ENCODE results near the gene PITPNM3. TPM values are rescaled to one million over a fixed set of nuclear protein-coding genes. Genes with fewer than 3 reads are reported as not detected.

PITPNM3 gene
- total RNA-seq, 1 experiment from 2014 or later = 4.2 TPM

GRCh38 chr17:6429266-6429665 is 127.1 kb downstream of the PITPNM3 start:
- Histone ChIP-seq H3K79me2 (ENCODE audit: insufficient read depth, low read length) (no peaks in the 10 kb centered on the region), H2AFZ (ENCODE audit: low read depth, low read length, poor library complexity, severe bottlenecking) (no peak overlapping the region), H3K9me3 (ENCODE audit: control insufficient read depth in 1 of 2, insufficient read depth in 1 of 2, low read depth in 1 of 2, low read length in 2 of 2) (peaks cover 3 to 5% of the 10 kb centered on the region in 2 experiments; a peak in 2 of 4 replicates), H3K27me3 (ENCODE audit: insufficient read depth, low read length) (no peaks in the 10 kb centered on the region), H3K27ac (ENCODE audit: low read depth, low read length) (no peak overlapping the region), H3K9ac (ENCODE audit: low read length) (no peak overlapping the region), H4K20me1 (ENCODE audit: insufficient read depth) (no peaks in the 10 kb centered on the region), H3K36me3 (ENCODE audit: control insufficient read depth in 1 of 2, insufficient read depth in 2 of 2, low read length in 2 of 2) (no peaks in the 10 kb centered on the region), H3K4me2 (ENCODE audit: low read length) (no peak overlapping the region), H3K4me1 (ENCODE audit: control insufficient read depth in 1 of 2, insufficient read depth in 2 of 2, low read length in 2 of 2) (no peaks in the 10 kb centered on the region), H3K9me2 (ENCODE audit: insufficient read depth) (no peaks in the 10 kb centered on the region), H3K4me3 (replicated peaks in 1 of 2; ENCODE audit: low read depth in 1 of 2, low read length in 2 of 2) (no peak overlapping the region)
- BruUV-seq (replicated peaks) = no TSS peak
- intact Hi-C loops (cut with micrococcal nuclease) = no loop called here
- DNase-seq (ENCODE audit: low read depth, low spot score) (no peak), ATAC-seq (no peak)
- TF ChIP-seq JUND (IDR thresholded peaks at IDR 0.05) = no peak
- TF ChIP-seq YY1 (IDR thresholded peaks at IDR 0.05; ENCODE audit: extremely low read depth, insufficient replicate concordance, low read depth, low read length) = no peak
- ChIA-PET CTCF (no interaction called here), POLR2A (no interaction called here), RAD21 (ENCODE audit: low non-redundant PET in 1 of 2, low total read pairs in 2 of 2, uncharacterized antibody in 2 of 2, unreplicated experiment in 2 of 2) (no interaction called here)

GRCh38 chr17:6428207-6428965 is 128.0 kb downstream of the PITPNM3 start:
- Histone ChIP-seq H3K36me3 (ENCODE audit: control insufficient read depth in 1 of 2, insufficient read depth in 2 of 2, low read length in 2 of 2) (no peaks in the 10 kb centered on the region), H3K4me2 (ENCODE audit: low read length) (no peak overlapping the region), H3K9me2 (ENCODE audit: insufficient read depth) (no peaks in the 10 kb centered on the region), H4K20me1 (ENCODE audit: insufficient read depth) (no peaks in the 10 kb centered on the region), H3K27ac (ENCODE audit: low read depth, low read length) (no peak overlapping the region), H3K4me1 (ENCODE audit: control insufficient read depth in 1 of 2, insufficient read depth in 2 of 2, low read length in 2 of 2) (no peaks in the 10 kb centered on the region), H3K27me3 (ENCODE audit: insufficient read depth, low read length) (no peaks in the 10 kb centered on the region), H3K79me2 (ENCODE audit: insufficient read depth, low read length) (no peaks in the 10 kb centered on the region), H3K9me3 (ENCODE audit: control insufficient read depth in 1 of 2, insufficient read depth in 1 of 2, low read depth in 1 of 2, low read length in 2 of 2) (peaks cover 3 to 5% of the 10 kb centered on the region in 2 experiments; a peak in 2 of 4 replicates), H3K9ac (ENCODE audit: low read length) (no peak overlapping the region), H2AFZ (ENCODE audit: low read depth, low read length, poor library complexity, severe bottlenecking) (no peak overlapping the region), H3K4me3 (replicated peaks in 1 of 2; ENCODE audit: low read depth in 1 of 2, low read length in 2 of 2) (no peak overlapping the region)
- DNase-seq (ENCODE audit: low read depth, low spot score) (no peak), ATAC-seq (no peak)
- ChIA-PET POLR2A (no interaction called here), RAD21 (ENCODE audit: low non-redundant PET in 1 of 2, low total read pairs in 2 of 2, uncharacterized antibody in 2 of 2, unreplicated experiment in 2 of 2) (no interaction called here), CTCF (interaction anchor here (1.0 kb wide), 1 partner anchor 8 kb away, joined by 3 read pairs; no protein-coding TSS in a partner anchor)
- no TSS peak for BruUV-seq (replicated peaks)
- no peak for TF ChIP-seq TCF7L2 (IDR thresholded peaks at IDR 0.05; ENCODE audit: borderline replicate concordance, extremely low read depth, insufficient read depth, insufficient read length)
- no peak for TF ChIP-seq CTCF (IDR thresholded peaks at IDR 0.05 in 2 of 3, conservative IDR thresholded peaks at IDR 0.05 in 1 of 3; ENCODE audit: borderline replicate concordance in 1 of 3, insufficient read depth in 1 of 3, low read depth in 2 of 3, low read length in 2 of 3)
- TF ChIP-seq ZBTB33 (IDR thresholded peaks at IDR 0.05; ENCODE audit: extremely low read depth, insufficient replicate concordance, low read length) = no peak
- no peak for TF ChIP-seq JUND (IDR thresholded peaks at IDR 0.05)
- TF ChIP-seq CBX3 (IDR thresholded peaks at IDR 0.05; ENCODE audit: low read depth) = no peak
- no peak for TF ChIP-seq ELF1 (IDR thresholded peaks at IDR 0.05; ENCODE audit: borderline replicate concordance, low read depth)
- intact Hi-C loops (cut with micrococcal nuclease) = no loop called here

Measured in HCT116 (cell line).